Stimulated activated CD8-positive, alpha-beta memory T cell treated with anti-CD3 and anti-CD28 coated beads, Interleukin-12 subunit alpha, Interleukin-12 subunit beta, amount 100 ng/mL, for 1 hour (primary cell): ENCODE data around the gene FRMD3.
"Not testable (repeated sequence)": the region's sequence is repeated elsewhere in the genome, so short reads cannot be mapped to it uniquely, and the experiment has no call there.

Source experiments
- DNase-seq: peaks from one replicate; pipeline ENCODE4 v3.0.0-alpha.2; 2020; ENCODE audit warnings: low read depth

The FRMD3 gene

GRCh38 chr9:83523684-83524083, 14.5 kb downstream of the FRMD3 start:
- no peak for DNase-seq

- DNase-seq: no peak
Measured at GRCh38 chr9:83521411-83521810, 16.8 kb downstream of the FRMD3 start.

GRCh38 chr9:83521011-83521410, 17.2 kb downstream of the FRMD3 start:
- no peak for DNase-seq

- DNase-seq: no peak
Measured at GRCh38 chr9:83520292-83520691, 17.9 kb downstream of the FRMD3 start.

- not testable (repeated sequence) for DNase-seq
Measured at GRCh38 chr9:83517980-83518379, 20.2 kb downstream of the FRMD3 start.

- no peak for DNase-seq
Measured at GRCh38 chr9:83514767-83515166, 23.4 kb downstream of the FRMD3 start.

GRCh38 chr9:83512621-83513020, 25.6 kb downstream of the FRMD3 start:
- no peak for DNase-seq

- no peak for DNase-seq
Measured at GRCh38 chr9:83511051-83511450, 27.1 kb downstream of the FRMD3 start.

- no peak for DNase-seq
Measured at GRCh38 chr9:83509402-83509801, 28.8 kb downstream of the FRMD3 start.

GRCh38 chr9:83508067-83508466, 30.1 kb downstream of the FRMD3 start:
- no peak for DNase-seq

GRCh38 chr9:83505282-83505681, 32.9 kb downstream of the FRMD3 start:
- no peak for DNase-seq

GRCh38 chr9:83503866-83504265, 34.3 kb downstream of the FRMD3 start:
- no peak for DNase-seq

GRCh38 chr9:83501565-83501964, 36.6 kb downstream of the FRMD3 start:
- no peak for DNase-seq

- no peak for DNase-seq
Measured at GRCh38 chr9:83497441-83497840, 40.8 kb downstream of the FRMD3 start.

GRCh38 chr9:83491995-83492394, 46.2 kb downstream of the FRMD3 start:
- DNase-seq: no peak

GRCh38 chr9:83491413-83491812, 46.8 kb downstream of the FRMD3 start:
- no peak for DNase-seq

- DNase-seq: no peak
Measured at GRCh38 chr9:83489961-83490360, 48.2 kb downstream of the FRMD3 start.

- no peak for DNase-seq
Measured at GRCh38 chr9:83484990-83485389, 53.2 kb downstream of the FRMD3 start.

- DNase-seq: no peak
Measured at GRCh38 chr9:83483223-83483622, 55.0 kb downstream of the FRMD3 start.

- DNase-seq: no peak
Measured at GRCh38 chr9:83479765-83480164, 58.4 kb downstream of the FRMD3 start.

GRCh38 chr9:83477571-83477970, 60.6 kb downstream of the FRMD3 start:
- no peak for DNase-seq

GRCh38 chr9:83477120-83477519, 61.1 kb downstream of the FRMD3 start:
- no peak for DNase-seq

- no peak for DNase-seq
Measured at GRCh38 chr9:83476513-83476912, 61.7 kb downstream of the FRMD3 start.

- DNase-seq: no peak
Measured at GRCh38 chr9:83475741-83476140, 62.5 kb downstream of the FRMD3 start.

- no peak for DNase-seq
Measured at GRCh38 chr9:83474631-83475030, 63.6 kb downstream of the FRMD3 start.
